SJCRH30 (cell line): ENCODE results near the gene SIGLEC15. TPM values are rescaled to one million over a fixed set of nuclear protein-coding genes. Genes with fewer than 3 reads are reported as not detected.

ENCODE experiments used
- DNase-seq, 2 experiments: peaks; one replicate each; pipeline ENCODE4 v3.0.0-alpha.2; 2015 to 2020
- H3K27ac ChIP-seq: fragments of 250-450 bp; sonication (Bioruptor Pico); 2 replicates; pipeline ENCODE4 v1.5.1; 2020; ENCODE audit warnings: mild to moderate bottlenecking, moderate library complexity
- H3K27me3 ChIP-seq: fragments of 250-450 bp; sonication (Bioruptor Pico); 2 replicates; pipeline ENCODE4 v1.5.1; 2020; ENCODE audit warnings: mild to moderate bottlenecking, moderate library complexity
- H3K36me3 ChIP-seq: fragments of 250-450 bp; sonication (Bioruptor Pico); 2 replicates; pipeline ENCODE4 v1.5.1; 2020; ENCODE audit warnings: mild to moderate bottlenecking, moderate library complexity
- H3K4me1 ChIP-seq: fragments of 250-450 bp; sonication (Bioruptor Pico); 2 replicates; pipeline ENCODE4 v1.5.1; 2020; ENCODE audit warnings: mild to moderate bottlenecking, moderate library complexity
- H3K4me3 ChIP-seq: fragments of 250-450 bp; sonication (Bioruptor Pico); 2 replicates; pipeline ENCODE4 v1.5.1; 2020; ENCODE audit warnings: mild to moderate bottlenecking, moderate library complexity
- H3K9me3 ChIP-seq: fragments of 250-450 bp; sonication (Bioruptor Pico); replicated peaks from 2 replicates; pipeline ENCODE4 v1.5.1; 2020; ENCODE audit warnings: mild to moderate bottlenecking, moderate library complexity
- total RNA-seq: library from RNA; depleted of rRNA; stranded (reverse); fragments of >200 nt; shearing (Covaris generic); gene quantifications from 2 replicates; pipeline ENCODE4 v1.2.3, GENCODE V29; 2014

Gene SIGLEC15
- total RNA-seq, 1 experiment from 2014 or later: 0.10 TPM

DNA sequence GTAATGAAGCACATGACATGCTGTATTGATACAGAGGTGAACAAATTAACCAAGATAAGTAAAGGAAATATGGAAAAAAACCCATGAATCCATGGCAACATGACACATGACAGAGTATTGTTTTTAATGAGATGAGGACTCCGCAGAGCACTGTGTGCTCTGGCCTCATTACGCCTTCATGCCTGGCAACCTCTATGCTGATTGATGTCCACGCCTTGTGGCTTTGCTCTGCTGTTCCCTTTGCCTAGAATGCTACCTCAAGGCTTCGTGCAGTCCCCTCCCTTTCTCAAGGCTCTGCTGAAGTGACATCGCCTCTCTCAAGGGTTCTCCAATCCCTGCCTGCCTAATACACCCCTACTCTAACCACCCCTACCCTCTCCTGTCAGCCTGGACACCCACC is 8.4 kb downstream of the SIGLEC15 start:
- Histone ChIP-seq H3K27me3 (no peaks in the 10 kb centered on the region), H3K36me3 (no peaks in the 10 kb centered on the region), H3K9me3 (no peaks in the 10 kb centered on the region), H3K4me1 (peaks cover 4% of the 10 kb centered on the region; the same call in 1 of the 2 replicates), H3K27ac (no peak overlapping the region), H3K4me3 (no peak overlapping the region)
- DNase-seq: no peak

DNA sequence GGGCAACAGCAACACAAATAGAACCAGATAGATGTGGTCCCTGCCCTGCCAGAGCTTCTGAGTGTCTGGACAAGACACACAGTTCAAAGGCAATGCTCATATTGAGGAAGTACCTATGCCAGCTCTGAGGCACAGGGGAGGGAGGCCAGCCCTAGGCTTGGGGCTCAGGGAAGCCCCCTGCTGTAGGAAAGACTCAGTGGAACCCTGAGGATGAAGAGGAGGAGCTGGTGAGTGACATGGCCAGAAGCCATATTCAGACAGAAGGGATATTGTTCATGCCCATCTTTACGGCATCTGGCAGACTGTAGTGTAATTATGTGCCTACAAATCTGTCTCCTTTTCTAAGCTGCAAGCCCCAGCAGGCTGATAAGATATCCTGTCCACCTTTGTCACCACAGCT is 8.8 kb downstream of the SIGLEC15 start:
- H3K9me3 ChIP-seq: no peaks in the 10 kb centered on the region
- H3K27ac ChIP-seq: no peak overlapping the region
- H3K36me3 ChIP-seq: no peaks in the 10 kb centered on the region
- H3K4me1 ChIP-seq: 0 out of 2 replicates have a peak, but pooled peaks cover 3% of the 10 kb centered on the region
- no peaks in the 10 kb centered on the region for H3K27me3 ChIP-seq
- no peak for DNase-seq
- no peak overlapping the region for H3K4me3 ChIP-seq

DNA sequence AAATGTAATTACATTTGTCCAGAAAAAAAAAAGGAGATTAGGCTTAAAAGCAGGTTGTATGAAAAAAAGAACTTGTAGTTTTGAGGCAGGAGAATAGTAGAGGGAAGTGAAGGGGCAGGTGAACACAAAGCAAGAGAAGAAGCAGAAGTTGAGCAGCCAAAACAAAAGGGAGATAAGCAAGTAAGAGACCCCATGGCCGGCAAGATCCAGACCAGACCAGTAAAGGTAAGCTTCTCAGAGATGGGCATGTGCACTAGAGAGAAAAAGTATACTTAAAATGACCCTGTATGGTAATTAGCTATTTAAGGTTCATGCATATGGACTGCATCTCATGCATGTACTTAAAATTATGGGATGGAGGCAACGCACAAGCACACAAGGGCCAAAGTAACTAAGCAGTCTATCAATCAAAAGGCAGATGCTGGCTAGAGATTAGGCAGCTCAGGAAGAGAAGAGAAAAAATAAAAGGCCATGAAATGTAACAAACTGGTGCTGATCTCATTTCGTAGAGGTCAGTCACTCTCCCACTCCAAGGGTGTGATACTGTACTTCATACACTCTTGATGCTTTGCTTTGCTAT is 9.7 kb downstream of the SIGLEC15 start:
- Histone ChIP-seq H3K4me3 (no peak overlapping the region), H3K27me3 (no peaks in the 10 kb centered on the region), H3K9me3 (no peaks in the 10 kb centered on the region), H3K4me1 (0 out of 2 replicates have a peak, but pooled peaks cover under 1% of the 10 kb centered on the region), H3K27ac (no peak overlapping the region), H3K36me3 (no peaks in the 10 kb centered on the region)
- no peak for DNase-seq

DNA sequence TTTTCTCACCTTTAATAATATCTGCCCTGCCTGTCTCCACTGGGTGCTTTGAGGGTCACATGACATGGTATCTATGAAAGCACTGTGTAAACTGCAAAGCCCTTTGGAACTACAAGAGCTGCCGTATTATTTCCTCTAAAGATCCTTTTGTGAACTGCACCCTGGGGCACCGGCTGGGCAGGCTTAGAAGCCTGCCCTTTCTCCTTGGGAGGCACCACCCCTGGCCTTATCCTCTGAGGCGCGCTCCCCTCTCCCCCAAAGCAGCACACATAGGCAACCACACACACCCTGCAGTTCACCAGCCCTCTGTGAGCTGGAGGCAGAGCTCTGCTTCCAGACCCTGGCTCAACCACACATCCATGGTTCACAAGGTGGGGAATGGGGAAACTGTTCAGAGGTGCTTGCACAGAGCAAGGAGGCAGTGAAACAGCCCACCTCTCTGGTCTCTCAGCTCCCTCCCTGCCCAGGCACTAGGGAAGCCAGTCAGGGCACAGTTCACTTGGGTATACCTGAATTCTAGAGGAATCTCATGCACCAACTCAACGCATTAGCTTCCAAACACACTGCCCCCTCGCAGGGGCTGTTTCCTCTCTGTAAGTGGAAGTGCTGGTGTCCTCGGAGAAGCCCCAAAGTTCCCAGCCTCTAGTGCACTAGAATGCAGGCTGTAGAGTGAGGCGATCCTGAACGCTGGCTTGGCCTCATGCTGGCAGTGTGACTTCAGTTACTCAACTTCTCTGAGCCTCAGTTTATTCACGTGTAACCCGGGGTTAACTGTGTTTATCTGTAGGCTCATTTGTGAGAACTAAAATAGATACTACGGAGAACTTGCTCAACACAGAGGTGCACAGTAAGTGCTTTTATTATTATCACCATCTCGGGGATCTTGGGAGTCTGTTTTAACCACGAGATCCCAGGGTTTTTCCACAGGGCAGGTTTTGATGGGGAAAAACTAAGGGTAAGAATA is 11.0 kb downstream of the SIGLEC15 start:
- H3K36me3 ChIP-seq: no peaks in the 10 kb centered on the region
- H3K4me1 ChIP-seq: no peaks in the 10 kb centered on the region
- H3K27ac ChIP-seq: no peak overlapping the region
- H3K27me3 ChIP-seq: no peaks in the 10 kb centered on the region
- no peak overlapping the region for H3K4me3 ChIP-seq
- DNase-seq: no peak
- no peaks in the 10 kb centered on the region for H3K9me3 ChIP-seq

DNA sequence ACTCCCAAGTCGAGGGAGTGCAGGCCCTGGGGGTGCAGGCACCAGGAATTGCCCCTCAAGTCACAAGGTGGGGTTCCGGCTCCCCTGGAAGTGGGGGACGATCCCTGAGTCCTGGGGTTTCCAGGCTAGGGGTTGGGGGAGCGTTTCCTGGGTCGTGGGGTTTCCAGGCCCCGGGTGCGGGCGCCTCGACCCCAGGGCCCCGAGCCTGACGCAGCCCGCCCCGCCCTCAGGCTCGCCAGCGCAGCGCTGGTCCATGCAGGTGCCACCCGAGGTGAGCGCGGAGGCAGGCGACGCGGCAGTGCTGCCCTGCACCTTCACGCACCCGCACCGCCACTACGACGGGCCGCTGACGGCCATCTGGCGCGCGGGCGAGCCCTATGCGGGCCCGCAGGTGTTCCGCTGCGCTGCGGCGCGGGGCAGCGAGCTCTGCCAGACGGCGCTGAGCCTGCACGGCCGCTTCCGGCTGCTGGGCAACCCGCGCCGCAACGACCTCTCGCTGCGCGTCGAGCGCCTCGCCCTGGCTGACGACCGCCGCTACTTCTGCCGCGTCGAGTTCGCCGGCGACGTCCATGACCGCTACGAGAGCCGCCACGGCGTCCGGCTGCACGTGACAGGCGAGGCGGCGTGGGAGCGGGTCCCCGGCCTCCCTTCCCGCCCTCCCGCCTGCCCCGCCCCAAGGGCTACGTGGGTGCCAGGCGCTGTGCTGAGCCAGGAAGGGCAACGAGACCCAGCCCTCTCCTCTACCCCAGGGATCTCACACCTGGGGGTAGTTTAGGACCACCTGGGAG is 12.0 kb downstream of the SIGLEC15 start:
- no peaks in the 10 kb centered on the region for H3K27me3 ChIP-seq
- no peaks in the 10 kb centered on the region for H3K9me3 ChIP-seq
- DNase-seq: no peak
- no peak overlapping the region for H3K4me3 ChIP-seq
- no peaks in the 10 kb centered on the region for H3K4me1 ChIP-seq
- H3K36me3 ChIP-seq: no peaks in the 10 kb centered on the region
- H3K27ac ChIP-seq: no peak overlapping the region

DNA sequence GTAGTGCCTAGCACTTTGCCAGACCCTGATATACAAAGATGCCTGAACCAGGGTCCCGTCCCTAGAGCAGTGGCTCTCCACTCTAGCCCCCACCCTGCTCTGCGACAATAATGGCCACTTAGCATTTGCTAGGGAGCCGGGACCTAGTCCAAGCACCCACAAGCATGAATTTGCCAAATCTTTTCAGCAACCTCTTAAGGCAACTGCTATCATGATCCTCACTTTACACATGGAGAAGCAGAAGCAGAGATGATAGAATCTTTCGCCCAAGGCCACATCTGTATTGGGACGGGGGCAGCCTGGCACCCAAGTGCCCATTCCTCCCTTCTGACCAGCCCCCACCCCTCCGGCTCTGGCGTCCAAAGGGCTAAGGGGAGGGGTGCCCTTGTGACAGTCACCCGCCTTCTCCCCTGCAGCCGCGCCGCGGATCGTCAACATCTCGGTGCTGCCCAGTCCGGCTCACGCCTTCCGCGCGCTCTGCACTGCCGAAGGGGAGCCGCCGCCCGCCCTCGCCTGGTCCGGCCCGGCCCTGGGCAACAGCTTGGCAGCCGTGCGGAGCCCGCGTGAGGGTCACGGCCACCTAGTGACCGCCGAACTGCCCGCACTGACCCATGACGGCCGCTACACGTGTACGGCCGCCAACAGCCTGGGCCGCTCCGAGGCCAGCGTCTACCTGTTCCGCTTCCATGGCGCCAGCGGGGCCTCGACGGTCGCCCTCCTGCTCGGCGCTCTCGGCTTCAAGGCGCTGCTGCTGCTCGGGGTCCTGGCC is 13.0 kb downstream of the SIGLEC15 start:
- H3K4me3 ChIP-seq: no peak overlapping the region
- H3K9me3 ChIP-seq: no peaks in the 10 kb centered on the region
- H3K27me3 ChIP-seq: no peaks in the 10 kb centered on the region
- no peak overlapping the region for H3K27ac ChIP-seq
- no peaks in the 10 kb centered on the region for H3K36me3 ChIP-seq
- DNase-seq: no peak
- H3K4me1 ChIP-seq: no peaks in the 10 kb centered on the region

DNA sequence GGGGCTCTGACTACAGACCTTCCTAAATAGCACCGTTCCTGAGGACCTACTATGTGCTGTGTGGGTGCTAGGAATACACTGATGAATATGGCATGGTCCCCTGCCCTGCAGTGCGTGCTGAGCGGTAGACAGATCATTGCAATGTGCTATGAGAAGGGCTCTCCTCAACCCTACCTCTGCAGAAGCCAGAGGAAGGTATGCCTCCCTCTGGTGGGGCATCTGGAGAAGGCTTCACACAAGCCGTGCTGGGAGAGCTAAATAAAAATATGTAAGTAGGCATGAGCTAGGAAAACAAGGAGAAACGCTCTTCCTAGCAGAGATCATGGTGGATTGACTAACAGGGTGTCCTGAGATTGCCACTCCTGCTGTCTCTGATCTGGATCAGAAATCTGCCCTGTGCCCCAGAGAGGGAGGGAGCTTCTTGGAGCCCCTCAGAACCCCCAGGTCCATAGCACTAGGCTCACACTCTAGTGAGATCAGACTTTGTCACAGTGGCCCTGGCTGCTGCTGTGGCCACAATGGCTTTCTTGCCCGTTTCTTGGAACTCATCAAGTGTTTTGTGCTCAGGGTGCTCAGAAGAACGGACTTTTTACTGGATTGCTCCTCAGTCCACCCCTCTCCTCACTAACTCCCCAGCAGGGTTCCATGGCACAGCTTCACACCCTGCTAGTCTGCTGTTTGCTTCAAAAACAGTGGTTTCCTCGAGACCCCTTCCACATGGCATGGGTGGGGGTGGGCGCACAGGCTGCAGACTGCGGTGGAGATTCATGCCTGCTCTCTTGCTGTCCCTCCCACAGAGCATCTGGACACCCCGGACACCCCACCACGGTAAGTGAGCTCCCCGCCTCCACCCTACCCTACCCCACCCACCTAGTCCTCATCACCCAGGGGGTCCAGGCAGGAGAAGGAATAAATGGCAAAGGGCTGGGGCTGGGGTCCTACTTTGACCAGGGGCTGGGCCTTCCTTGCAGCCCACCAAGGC is 14.2 kb downstream of the SIGLEC15 start:
- no peaks in the 10 kb centered on the region for H3K4me1 ChIP-seq
- no peak overlapping the region for H3K27ac ChIP-seq
- no peak overlapping the region for H3K4me3 ChIP-seq
- no peaks in the 10 kb centered on the region for H3K9me3 ChIP-seq
- no peak for DNase-seq
- no peaks in the 10 kb centered on the region for H3K36me3 ChIP-seq
- no peaks in the 10 kb centered on the region for H3K27me3 ChIP-seq

DNA sequence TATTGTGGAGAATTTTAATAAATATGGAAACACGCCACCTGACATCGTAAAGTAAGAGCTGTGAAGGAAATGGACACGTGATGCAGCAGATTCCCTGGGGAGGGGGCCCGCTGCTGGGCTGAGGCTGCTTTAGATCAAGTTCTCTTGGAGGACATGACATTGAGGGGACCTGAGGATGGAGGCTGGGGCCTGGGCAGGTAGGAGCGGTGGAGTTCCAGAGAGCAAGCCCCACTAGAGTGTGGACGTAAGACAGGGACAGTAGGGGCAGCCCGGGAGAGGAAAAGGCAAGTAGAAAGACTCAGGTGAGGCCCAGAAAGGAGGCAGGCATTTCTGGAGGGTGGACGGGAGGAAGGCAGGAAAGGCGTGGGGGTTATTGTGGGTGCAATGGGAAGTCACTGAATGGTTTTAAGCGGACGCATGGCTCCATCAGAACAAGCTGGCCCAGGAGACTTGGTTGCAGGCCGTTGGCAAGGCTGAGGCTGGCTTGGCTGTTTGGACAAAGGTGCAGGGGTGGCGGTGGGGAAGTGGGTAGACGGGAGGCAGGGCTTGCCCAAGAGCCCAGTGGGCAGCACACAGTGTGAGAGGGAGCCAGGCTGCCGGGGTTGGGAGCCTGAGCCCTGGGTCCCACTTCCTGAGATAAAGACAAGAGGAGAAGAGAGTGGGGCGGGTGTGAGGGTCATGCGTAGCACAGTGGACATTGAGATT is 15.7 kb downstream of the SIGLEC15 start:
- H3K4me3 ChIP-seq: no peak overlapping the region
- no peak for DNase-seq

DNA sequence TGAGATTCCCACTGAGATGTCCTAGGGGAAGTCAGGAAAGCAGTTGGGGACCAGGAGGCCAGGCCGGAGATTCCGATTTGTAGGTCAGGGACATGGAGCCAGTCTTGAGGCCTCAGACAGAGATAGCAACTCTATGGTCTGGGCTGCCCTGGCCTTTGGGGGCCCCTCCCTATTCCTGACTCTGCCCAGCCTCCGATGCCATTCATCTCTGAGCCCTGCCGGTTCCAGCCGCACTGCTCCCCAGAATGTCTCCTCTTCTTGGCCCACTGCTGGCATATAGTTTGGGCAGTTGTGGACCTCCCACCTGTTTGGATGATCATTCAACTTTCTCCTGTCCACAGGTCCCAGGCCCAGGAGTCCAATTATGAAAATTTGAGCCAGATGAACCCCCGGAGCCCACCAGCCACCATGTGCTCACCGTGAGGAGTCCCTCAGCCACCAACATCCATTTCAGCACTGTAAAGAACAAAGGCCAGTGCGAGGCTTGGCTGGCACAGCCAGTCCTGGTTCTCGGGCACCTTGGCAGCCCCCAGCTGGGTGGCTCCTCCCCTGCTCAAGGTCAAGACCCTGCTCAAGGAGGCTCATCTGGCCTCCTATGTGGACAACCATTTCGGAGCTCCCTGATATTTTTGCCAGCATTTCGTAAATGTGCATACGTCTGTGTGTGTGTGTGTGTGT is 16.4 kb downstream of the SIGLEC15 start:
- Histone ChIP-seq H3K9me3 (no peaks in the 10 kb centered on the region), H3K36me3 (no peaks in the 10 kb centered on the region), H3K4me1 (no peaks in the 10 kb centered on the region), H3K4me3 (no peak overlapping the region), H3K27ac (no peak overlapping the region), H3K27me3 (no peaks in the 10 kb centered on the region)
- no peak for DNase-seq

More for the DNA sequence above, 15.7 kb downstream of the SIGLEC15 start:
- no peak overlapping the region for H3K27ac ChIP-seq
- no peaks in the 10 kb centered on the region for H3K36me3 ChIP-seq
- H3K4me1 ChIP-seq: no peaks in the 10 kb centered on the region
- no peaks in the 10 kb centered on the region for H3K27me3 ChIP-seq
- H3K9me3 ChIP-seq: no peaks in the 10 kb centered on the region

DNA sequence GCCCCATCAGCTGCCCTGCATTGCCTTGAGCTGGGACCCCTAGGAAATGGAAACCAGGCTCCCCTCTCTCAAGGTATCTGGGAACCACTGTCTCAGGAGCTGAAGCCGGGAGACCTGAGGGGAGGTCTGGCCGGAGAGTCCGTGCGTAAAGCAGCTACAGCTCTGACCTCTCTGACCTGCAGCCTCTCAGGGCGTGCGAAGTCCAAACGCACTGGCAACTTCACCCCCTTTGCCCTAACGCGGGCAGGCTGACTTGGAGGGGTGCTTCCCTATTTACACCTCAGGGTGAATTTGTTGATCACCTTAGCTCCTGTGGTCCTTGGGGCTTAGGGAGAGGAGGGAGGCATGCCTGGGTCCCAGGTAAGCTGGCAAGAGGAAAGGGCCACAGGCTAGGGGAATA is 17.5 kb downstream of the SIGLEC15 start:
- Histone ChIP-seq H3K27me3 (no peaks in the 10 kb centered on the region), H3K36me3 (no peaks in the 10 kb centered on the region), H3K27ac (no peak overlapping the region), H3K9me3 (no peaks in the 10 kb centered on the region), H3K4me3 (no peak overlapping the region), H3K4me1 (no peaks in the 10 kb centered on the region)
- DNase-seq: no peak

DNA sequence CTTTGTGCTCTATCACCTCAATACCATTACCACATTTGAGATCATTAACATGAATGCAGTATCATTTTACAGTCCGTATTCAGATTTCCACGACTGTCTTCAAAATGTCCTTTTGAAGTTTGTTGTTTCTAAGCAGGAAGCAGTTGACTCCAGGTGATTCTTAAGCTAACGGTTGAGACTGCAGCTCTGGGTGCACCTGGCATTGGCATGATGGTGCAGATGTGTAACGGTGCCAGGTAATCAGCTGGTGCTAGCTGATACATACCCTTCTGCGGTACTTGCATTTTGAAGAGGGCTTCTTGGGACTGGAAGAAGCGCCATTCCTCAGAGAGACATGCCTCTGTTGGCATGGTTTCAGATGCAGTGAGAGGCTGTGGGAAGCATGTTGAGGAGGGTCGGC is 19.5 kb downstream of the SIGLEC15 start:
- Histone ChIP-seq H3K4me3 (no peak overlapping the region), H3K9me3 (no peaks in the 10 kb centered on the region), H3K27ac (no peak overlapping the region), H3K4me1 (no peaks in the 10 kb centered on the region), H3K27me3 (no peaks in the 10 kb centered on the region), H3K36me3 (no peaks in the 10 kb centered on the region)
- no peak for DNase-seq

DNA sequence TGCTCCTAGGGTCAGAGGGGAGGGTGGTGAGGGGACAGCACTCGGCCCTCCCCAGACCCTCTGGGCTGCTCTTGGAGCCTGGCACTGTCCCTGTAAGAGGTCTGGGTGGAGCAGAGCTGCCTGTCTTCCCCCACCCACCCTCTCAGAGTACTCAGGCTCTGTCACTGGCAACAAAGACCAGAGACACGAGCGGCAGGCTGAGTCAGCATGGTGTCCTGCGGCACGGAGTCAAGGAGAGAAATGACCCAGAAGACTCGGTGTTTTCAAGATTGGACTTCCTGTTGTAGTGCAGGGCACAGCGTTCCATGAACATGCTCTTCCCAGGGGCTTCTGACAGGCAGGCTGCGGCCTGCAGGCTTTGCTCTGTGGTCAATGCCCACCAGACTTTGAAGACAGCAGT is 19.9 kb downstream of the SIGLEC15 start:
- no peaks in the 10 kb centered on the region for H3K27me3 ChIP-seq
- H3K4me1 ChIP-seq: no peaks in the 10 kb centered on the region
- DNase-seq: no peak
- H3K4me3 ChIP-seq: no peak overlapping the region
- H3K27ac ChIP-seq: no peak overlapping the region
- no peaks in the 10 kb centered on the region for H3K36me3 ChIP-seq
- H3K9me3 ChIP-seq: no peaks in the 10 kb centered on the region

DNA sequence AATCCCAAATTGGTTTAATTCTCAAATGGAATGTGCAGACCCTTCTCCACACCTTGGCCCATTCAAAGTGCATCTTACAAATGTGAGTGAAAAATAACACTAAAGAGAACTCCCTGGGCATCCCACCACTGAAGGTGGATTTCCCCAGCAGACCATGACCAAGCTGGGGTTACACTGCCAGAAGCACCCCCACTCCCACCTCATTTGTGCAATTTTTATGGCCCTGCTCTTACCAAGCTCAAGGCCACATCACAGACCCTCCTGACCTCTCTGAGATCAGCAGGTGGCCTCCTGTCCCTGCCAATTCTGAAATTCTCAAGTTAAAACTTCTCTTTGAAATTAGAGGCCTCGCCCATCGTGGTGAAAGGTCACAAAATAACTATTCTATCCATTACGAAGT is 21.6 kb downstream of the SIGLEC15 start:
- Histone ChIP-seq H3K36me3 (no peaks in the 10 kb centered on the region), H3K4me1 (no peaks in the 10 kb centered on the region), H3K9me3 (no peaks in the 10 kb centered on the region), H3K4me3 (no peak overlapping the region), H3K27me3 (no peaks in the 10 kb centered on the region), H3K27ac (no peak overlapping the region)
- no peak for DNase-seq
